NAMALWA (cell line): ENCODE data around the gene SPATA24.
"Not testable (repeated sequence)": the region's sequence is repeated elsewhere in the genome, so short reads cannot be mapped to it uniquely, and the experiment has no call there.

ENCODE experiments used
- DNase-seq: peaks from one replicate; pipeline ENCODE4 v3.0.0-alpha.2; 2015; ENCODE audit warnings: low spot score

Gene SPATA24

DNA sequence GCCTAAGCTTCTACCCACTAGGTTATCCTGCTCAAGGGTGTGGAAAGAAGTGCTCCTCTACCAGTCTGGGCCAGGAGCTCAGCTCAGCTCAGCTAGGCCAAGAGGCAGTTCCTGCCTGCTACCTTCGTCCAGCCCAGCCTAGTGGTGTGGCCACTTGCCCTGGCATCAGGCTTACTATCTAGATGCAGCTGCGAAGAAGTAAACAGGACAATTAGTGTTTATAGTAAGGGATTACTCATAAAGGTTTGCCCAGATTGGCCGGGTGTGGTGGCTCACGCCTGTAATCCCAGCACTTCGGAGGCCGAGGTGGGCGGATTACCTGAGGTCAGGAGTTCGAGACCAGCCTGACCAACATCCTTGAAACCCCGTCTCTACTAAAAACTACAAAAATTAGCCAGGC is 12.8 kb upstream of the SPATA24 start:
- DNase-seq, result no peak

GRCh38 chr5:139415869-139416268 is 12.0 kb upstream of the SPATA24 start:
- DNase-seq, result no peak

DNA sequence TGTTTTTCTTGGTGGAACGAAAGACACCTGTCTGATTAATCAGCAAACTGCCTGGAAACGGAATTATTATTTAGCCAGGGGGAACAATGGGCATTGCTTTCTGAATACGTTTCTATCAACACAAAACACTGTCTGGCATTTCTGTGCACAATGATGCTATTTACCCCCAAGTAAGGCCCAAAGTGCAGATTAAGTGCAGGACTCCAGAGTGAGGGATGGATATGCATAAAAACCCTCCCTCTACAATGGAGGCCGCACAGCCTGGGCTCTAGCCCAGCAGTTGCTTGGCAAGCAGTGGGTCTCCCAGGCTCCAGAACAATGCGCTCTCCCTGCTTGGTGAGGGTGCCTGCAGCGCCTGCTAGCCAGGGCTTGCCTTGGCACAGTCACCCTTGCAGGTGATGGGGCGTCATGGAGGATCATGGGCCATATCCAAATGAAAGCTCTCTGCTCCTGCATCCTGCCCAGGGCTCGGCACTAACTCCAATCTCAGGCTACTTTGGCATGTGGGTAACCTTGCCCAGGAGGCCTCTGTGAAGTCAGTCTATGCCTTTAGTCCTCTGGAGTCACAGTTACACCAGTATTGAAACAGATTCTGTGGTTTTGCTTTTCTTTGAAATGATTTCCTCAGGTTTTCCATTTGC is 11.5 kb upstream of the SPATA24 start:
- no peak for DNase-seq

GRCh38 chr5:139414581-139415130 is 10.8 kb upstream of the SPATA24 start:
- DNase-seq, result no peak

GRCh38 chr5:139413963-139414362 is 10.1 kb upstream of the SPATA24 start:
- DNase-seq, result no peak

DNA sequence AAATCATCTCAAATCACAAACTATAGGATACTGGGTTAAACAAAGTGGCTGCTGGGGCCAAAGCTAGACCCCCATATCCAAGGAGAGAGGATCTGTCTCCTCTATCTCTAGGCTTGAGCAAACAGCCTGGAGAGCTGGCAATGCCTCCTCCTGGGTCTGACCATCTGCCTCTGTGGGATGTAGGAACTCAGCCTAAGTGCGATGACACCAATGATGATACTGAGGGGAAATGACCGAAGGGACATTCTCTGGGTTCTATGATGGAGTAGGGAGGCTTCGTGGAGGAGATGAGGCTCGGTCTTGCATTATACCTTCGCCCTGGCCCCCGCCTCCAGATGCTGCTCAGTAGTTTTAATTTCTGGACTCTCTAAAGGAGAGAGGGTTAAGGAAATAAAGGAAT is 9.3 kb upstream of the SPATA24 start:
- DNase-seq, result no peak

- DNase-seq, result no peak
Measured at GRCh38 chr5:139410993-139411828, 7.3 kb upstream of the SPATA24 start.

- DNase-seq, result no peak
Measured at GRCh38 chr5:139410121-139410992, 6.5 kb upstream of the SPATA24 start.

- not testable (repeated sequence) for DNase-seq
Measured at GRCh38 chr5:139409116-139409515, 5.2 kb upstream of the SPATA24 start.

- DNase-seq, result no peak
Measured at GRCh38 chr5:139408191-139408590, 4.3 kb upstream of the SPATA24 start.

DNA sequence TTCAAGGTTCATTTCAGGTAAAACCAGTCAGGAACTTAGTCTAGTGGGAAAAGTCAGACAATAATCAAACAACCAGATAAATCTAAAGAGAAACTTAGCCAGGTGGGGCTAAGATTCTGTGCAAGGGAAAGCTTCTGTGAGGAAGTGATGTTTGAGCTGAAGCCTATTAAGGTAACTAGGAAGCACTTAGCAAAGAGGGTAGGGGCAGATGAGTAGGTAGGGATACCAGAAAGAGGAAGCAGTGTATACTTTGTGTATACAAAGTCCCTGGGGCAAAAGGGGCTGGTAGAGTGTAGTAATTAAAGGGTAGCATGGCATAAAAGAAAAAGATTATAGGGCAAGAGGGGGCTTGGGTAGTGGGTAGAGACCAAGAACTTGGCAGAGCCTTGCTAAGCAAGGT is 3.6 kb upstream of the SPATA24 start:
- peak; percentile 43 for DNase-seq

GRCh38 chr5:139406963-139407362 is 3.1 kb upstream of the SPATA24 start:
- DNase-seq, result no peak

DNA sequence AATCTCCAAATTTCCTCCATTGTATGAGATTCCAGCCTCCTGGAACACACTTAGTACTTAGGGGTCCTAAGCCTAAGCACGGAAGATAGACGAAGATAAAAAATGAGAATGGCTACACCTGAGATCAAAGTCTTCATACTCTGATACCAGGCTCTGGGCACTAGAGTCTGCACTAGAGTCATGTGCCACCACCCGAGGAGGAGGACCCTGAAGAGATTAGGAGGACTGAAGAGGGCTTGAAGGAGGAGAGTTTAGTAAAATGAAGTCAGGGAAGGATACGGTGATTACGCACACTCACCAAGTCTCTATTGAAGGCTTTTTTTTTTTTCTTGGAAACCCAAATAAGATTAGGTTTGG is 573 bp upstream of the SPATA24 start:
- DNase-seq, result no peak

DNA sequence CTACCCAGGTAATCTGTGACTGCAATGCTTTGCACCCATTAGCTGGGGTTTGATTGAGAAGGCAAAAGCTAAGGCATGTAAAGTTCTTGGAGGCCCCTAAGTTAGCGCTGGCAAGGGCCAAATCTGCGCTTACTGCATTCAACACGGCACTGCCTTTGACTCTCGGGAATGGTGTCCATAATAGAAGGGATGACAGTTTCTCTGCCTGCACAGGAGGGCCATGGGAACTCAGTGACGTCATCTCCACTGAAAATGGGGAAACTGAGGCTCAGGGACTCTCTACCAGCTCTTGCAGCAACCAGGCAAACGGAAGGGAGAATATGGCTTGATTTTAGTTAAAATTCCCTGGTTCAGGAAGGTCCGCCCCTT is 487 bp downstream of the SPATA24 start:
- DNase-seq, result no peak

- peak; percentile 42 for DNase-seq
Measured at GRCh38 chr5:139402561-139403158, 1.2 kb downstream of the SPATA24 start.

GRCh38 chr5:139401546-139401945 is 2.3 kb downstream of the SPATA24 start:
- no peak for DNase-seq

DNA sequence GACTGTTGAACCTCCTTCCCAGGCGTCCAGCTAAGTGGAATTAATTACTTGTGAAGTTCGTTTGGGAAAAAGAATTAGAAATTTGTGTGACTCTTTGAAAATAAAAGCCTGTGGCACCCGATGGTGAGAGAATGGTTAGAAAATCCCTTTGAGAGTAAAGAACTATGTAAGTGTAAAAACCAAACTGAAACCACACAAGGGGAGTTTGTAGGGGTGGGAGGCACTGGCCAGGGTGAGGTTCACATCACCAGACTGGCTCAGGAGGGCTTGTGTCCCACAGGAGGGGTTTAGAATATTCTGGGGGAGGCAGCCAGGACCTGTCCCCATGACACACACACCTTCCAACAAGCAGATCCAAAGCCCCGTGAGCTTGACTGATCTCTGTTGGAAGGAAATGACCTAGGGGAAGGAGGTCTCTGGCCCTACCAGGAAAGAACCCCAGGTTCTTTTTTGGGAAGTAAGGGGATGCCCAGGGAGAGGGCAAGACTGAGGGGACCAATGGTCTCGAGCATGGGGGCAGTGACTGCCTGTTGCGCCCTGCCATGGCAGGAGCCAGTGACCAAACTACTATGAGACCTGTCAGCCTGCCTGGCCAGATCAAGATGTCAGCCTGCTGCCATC is 4.3 kb downstream of the SPATA24 start:
- no peak for DNase-seq

GRCh38 chr5:139397921-139398320 is 6.0 kb downstream of the SPATA24 start:
- DNase-seq, result no peak

- DNase-seq, result no peak
Measured at GRCh38 chr5:139396691-139397090, 7.2 kb downstream of the SPATA24 start.

DNA sequence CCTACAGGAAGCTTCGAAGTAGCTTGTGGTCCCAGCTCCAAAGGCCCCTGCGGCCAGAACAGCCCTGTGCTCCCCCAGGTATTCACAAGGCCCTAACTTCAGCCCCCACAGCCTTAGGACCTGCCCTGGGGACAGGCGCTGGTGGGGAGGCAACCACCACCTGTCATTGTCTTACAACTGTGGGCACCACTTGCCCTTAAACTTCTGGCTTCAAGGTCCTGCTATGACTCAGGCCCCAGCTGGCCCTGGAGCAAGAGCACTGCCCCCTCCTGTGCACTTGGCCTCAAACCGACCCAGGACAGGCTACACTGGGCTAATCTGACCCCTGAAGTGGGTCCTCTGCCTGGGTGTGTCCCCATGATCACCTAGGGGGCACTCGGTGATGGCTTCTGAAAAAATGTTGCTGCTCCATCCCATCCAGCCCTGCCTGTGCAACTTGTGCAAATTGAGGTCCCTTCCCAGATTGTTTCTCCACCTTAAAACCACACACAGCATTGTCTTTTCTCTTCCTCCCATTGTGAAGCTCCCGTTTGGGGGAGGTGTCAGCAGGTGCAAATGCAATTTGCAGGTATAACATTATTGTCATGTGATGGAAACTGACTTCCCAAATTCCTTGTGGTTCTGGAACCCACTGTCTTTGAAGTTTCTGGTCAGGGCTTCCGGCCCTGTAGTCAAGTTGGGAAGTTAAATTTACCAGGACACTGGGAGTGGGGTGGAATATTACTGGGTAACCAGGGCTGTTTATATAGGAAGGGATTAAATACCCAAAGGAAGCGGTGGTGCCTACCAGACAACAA is 7.8 kb downstream of the SPATA24 start:
- no peak for DNase-seq
